HG02938 (cell line): Measurements from ENCODE around the gene STRN.
"Not testable (repeated sequence)": the region's sequence is repeated elsewhere in the genome, so short reads cannot be mapped to it uniquely, and the experiment has no call there.

Source experiments
- ATAC-seq: cut with Tn5 transposase; IDR thresholded peaks from one replicate; pipeline ENCODE4 v1.9.1; 2021; ENCODE audit warnings: mild to moderate bottlenecking, moderate library complexity; ENCODE audit not compliant: unreplicated experiment

Gene STRN

GRCh38 chr2:36849265-36849664 lies 117.1 kb downstream of the STRN start:
- no peak for ATAC-seq

- ATAC-seq: no peak
Observed at GRCh38 chr2:36843838-36844237, 122.5 kb downstream of the STRN start.

GRCh38 chr2:36839976-36840617 lies 126.2 kb downstream of the STRN start:
- no peak for ATAC-seq

- no peak for ATAC-seq
Observed at GRCh38 chr2:36834731-36835524, 131.4 kb downstream of the STRN start.

GRCh38 chr2:36834203-36834602 lies 132.1 kb downstream of the STRN start:
- no peak for ATAC-seq

GRCh38 chr2:36831185-36831584 lies 135.2 kb downstream of the STRN start:
- no peak for ATAC-seq

GRCh38 chr2:36824683-36825082 lies 141.7 kb downstream of the STRN start:
- ATAC-seq: not testable (repeated sequence)

GRCh38 chr2:36824273-36824672 lies 142.1 kb downstream of the STRN start:
- ATAC-seq: no peak

- no peak for ATAC-seq
Observed at GRCh38 chr2:36823862-36824261, 142.5 kb downstream of the STRN start.

- no peak for ATAC-seq
Observed at GRCh38 chr2:36820942-36821605, 145.3 kb downstream of the STRN start.

- ATAC-seq: no peak
Observed at GRCh38 chr2:36819095-36819711, 147.1 kb downstream of the STRN start.

- no peak for ATAC-seq
Observed at GRCh38 chr2:36818542-36818941, 147.8 kb downstream of the STRN start.

GRCh38 chr2:36812196-36812595 lies 154.1 kb downstream of the STRN start:
- no peak for ATAC-seq

- no peak for ATAC-seq
Observed at GRCh38 chr2:36811071-36811470, 155.3 kb downstream of the STRN start.

GRCh38 chr2:36809069-36809445 lies 157.3 kb downstream of the STRN start:
- no peak for ATAC-seq

- ATAC-seq: no peak
Observed at GRCh38 chr2:36808386-36809068, 157.8 kb downstream of the STRN start.

- ATAC-seq: no peak
Observed at GRCh38 chr2:36807223-36807886, 159.0 kb downstream of the STRN start.

- no peak for ATAC-seq
Observed at GRCh38 chr2:36805635-36806224, 160.6 kb downstream of the STRN start.

- no peak for ATAC-seq
Observed at GRCh38 chr2:36802952-36803351, 163.4 kb downstream of the STRN start.

- no peak for ATAC-seq
Observed at GRCh38 chr2:36801088-36801487, 165.2 kb downstream of the STRN start.
